Measurements from ENCODE around the gene ANKRD13B. TPM values are rescaled to one million over a fixed set of nuclear protein-coding genes. Genes with fewer than 3 reads are reported as not detected.
A peak's percentile ranks its signal among the peaks of the same experiment; 100 is the strongest.

Gene ANKRD13B
- total and polyA plus RNA-seq, 8 donors, result 1.8 to 12.3 (median 4.2) TPM; not detected in 1

GRCh38 chr17:29640981-29641642, 48.2 kb downstream of the ANKRD13B start:
- Histone ChIP-seq H3K27me3 (no peaks in the 10 kb centered on the region), H3K4me3 (no peak overlapping the region), H3K36me3 (peaks cover 0 to 21% (median 13%) of the 10 kb centered on the region in 4 donors), H3K27ac (peak overlapping the region in 3 of 5 donors; percentile 34 to 71 (median 70)), H3K4me1 (peaks cover 9 to 71% (median 39%) of the 10 kb centered on the region in 4 donors), H3K9me3 (no peaks in the 10 kb centered on the region)
- intact Hi-C loops (cut with DNase I; ENCODE audit: low total_unique reads), result loop anchor here (10.0 kb wide), 1 partner anchor 134 kb away; no protein-coding TSS in a partner anchor
- DNase-seq, result no peak
- TF ChIP-seq POLR2AphosphoS5 (IDR thresholded peaks at IDR 0.05), result no peak
- TF ChIP-seq EP300 (IDR thresholded peaks at IDR 0.05), result no peak
- TF ChIP-seq CTCF (IDR thresholded peaks at IDR 0.05), result no peak
- TF ChIP-seq POLR2A (IDR thresholded peaks at IDR 0.05), result no peak
- WGBS, 5 donors, result 76 to 90% (median 83%) methylated on average over 7 of the region's 7 CpGs

GRCh38 chr17:29642171-29642611, 49.3 kb downstream of the ANKRD13B start:
- peaks cover 9 to 79% (median 45%) of the 10 kb centered on the region in 4 donors for H3K4me1 ChIP-seq
- H3K27ac ChIP-seq, result peak overlapping the region in 2 of 5 donors; percentile 73 to 77
- no peak for DNase-seq
- H3K9me3 ChIP-seq, result no peaks in the 10 kb centered on the region
- no peak for TF ChIP-seq CTCF (IDR thresholded peaks at IDR 0.05)
- H3K36me3 ChIP-seq, result peaks cover 0 to 18% (median 14%) of the 10 kb centered on the region in 4 donors
- 66 to 80% (median 77%) methylated on average over 2 of the region's 2 CpGs for WGBS, 5 donors
- intact Hi-C loops (cut with DNase I; ENCODE audit: low total_unique reads), result loop anchor here (10.0 kb wide), 1 partner anchor 133 kb away; no protein-coding TSS in a partner anchor
- H3K4me3 ChIP-seq, result no peak overlapping the region
- no peaks in the 10 kb centered on the region for H3K27me3 ChIP-seq

GRCh38 chr17:29643817-29644160, 50.9 kb downstream of the ANKRD13B start:
- no peaks in the 10 kb centered on the region for H3K27me3 ChIP-seq
- TF ChIP-seq POLR2A (IDR thresholded peaks at IDR 0.05) (no peak), CTCF (IDR thresholded peaks at IDR 0.05) (no peak), EP300 (IDR thresholded peaks at IDR 0.05) (no peak), POLR2AphosphoS5 (IDR thresholded peaks at IDR 0.05) (no peak)
- DNase-seq, result no peak
- peaks cover 10 to 29% (median 26%) of the 10 kb centered on the region in 4 donors for H3K36me3 ChIP-seq
- no peak overlapping the region for H3K4me3 ChIP-seq
- WGBS, 5 donors, result 83 to 89% (median 86%) methylated on average over 1 of the region's 1 CpG
- intact Hi-C loops (cut with DNase I; ENCODE audit: low total_unique reads), result loop anchor here (10.0 kb wide), 1 partner anchor 131 kb away; no protein-coding TSS in a partner anchor
- no peaks in the 10 kb centered on the region for H3K9me3 ChIP-seq
- H3K4me1 ChIP-seq, result peaks cover 9 to 79% (median 45%) of the 10 kb centered on the region in 4 donors
- H3K27ac ChIP-seq, result peak overlapping the region; percentile 14 to 79 (median 73)

- DNase-seq, result peak; percentile 42 to 63
- Histone ChIP-seq H3K36me3 (peaks cover 14 to 45% (median 42%) of the 10 kb centered on the region in 4 donors), H3K9me3 (no peaks in the 10 kb centered on the region), H3K4me3 (no peak overlapping the region), H3K27me3 (no peaks in the 10 kb centered on the region), H3K27ac (peak overlapping the region; percentile 50 to 79 (median 73)), H3K4me1 (peaks cover 6 to 62% (median 31%) of the 10 kb centered on the region in 4 donors)
- TF ChIP-seq POLR2A (IDR thresholded peaks at IDR 0.05) (no peak), CTCF (IDR thresholded peaks at IDR 0.05) (no peak), EP300 (IDR thresholded peaks at IDR 0.05) (no peak), POLR2AphosphoS5 (IDR thresholded peaks at IDR 0.05) (peak in 2 of 3 donors; percentile 22 to 35)
- intact Hi-C loops (cut with DNase I; ENCODE audit: low total_unique reads), result loop anchor here (10.0 kb wide), 1 partner anchor 129 kb away; no protein-coding TSS in a partner anchor
- 38 to 67% (median 60%) methylated on average over 5 of the region's 5 CpGs for WGBS, 5 donors
Measured at GRCh38 chr17:29645515-29646051, 52.7 kb downstream of the ANKRD13B start.

All from stomach (tissue), 9 donors.